ENCODE results near the gene LSM6.

LSM6 gene

DNA sequence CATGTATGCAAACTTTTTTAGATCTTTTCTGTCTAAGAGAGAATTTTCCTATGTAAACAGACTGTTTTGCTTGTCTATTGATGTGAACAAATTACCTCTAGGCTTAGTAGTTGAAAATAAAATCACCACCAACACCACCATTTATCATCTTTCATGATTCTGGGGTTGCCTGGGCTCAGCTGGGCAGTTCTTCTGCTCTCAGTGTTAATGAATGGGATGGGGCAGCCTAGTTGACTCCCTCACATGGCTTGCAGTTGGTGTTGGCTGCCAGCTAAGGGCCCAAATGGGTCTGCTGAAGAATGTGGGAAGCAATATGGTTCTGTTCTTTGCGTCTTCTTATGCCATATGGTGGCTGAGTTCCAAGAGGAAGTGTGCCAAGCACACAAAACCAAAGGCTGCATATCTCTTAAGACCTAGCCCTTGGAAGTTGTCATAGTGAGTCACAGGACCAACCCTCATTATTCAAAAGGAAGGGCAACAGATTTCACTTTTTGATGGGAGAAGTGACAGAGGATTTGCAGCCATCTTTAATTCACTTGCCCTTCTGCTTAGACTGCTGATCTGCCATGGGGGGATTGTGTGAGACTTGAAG, 56.7 kb downstream of the LSM6 start:
- no peaks in the 10 kb centered on the region for H3K9me3 ChIP-seq
- H3K4me1 ChIP-seq (ENCODE audit: control insufficient read depth in 1 of 2, insufficient read depth in 1 of 2, low read depth in 1 of 2, low read length in 1 of 2), result peaks cover 9 to 19% of the 10 kb centered on the region in 2 experiments
- no peak for TF ChIP-seq CTCF (IDR thresholded peaks at IDR 0.05)
- peaks cover 20% of the 10 kb centered on the region for H3K27me3 ChIP-seq
- H3K36me3 ChIP-seq, result no peaks in the 10 kb centered on the region
- H3K27ac ChIP-seq, result no peak overlapping the region
- no peak overlapping the region for H3K4me3 ChIP-seq (ENCODE audit: low read depth in 1 of 2, low read length in 1 of 2)

GRCh38 chr4:146235654-146236177, 60.2 kb downstream of the LSM6 start:
- Histone ChIP-seq H3K4me1 (ENCODE audit: control insufficient read depth in 1 of 2, insufficient read depth in 1 of 2, low read depth in 1 of 2, low read length in 1 of 2) (peaks cover 9 to 19% of the 10 kb centered on the region in 2 experiments), H3K4me3 (ENCODE audit: low read depth in 1 of 2, low read length in 1 of 2) (no peak overlapping the region), H3K36me3 (no peaks in the 10 kb centered on the region), H3K27me3 (peaks cover 5% of the 10 kb centered on the region), H3K27ac (no peak overlapping the region), H3K9me3 (no peaks in the 10 kb centered on the region)
- no peak for TF ChIP-seq CTCF (IDR thresholded peaks at IDR 0.05)

DNA sequence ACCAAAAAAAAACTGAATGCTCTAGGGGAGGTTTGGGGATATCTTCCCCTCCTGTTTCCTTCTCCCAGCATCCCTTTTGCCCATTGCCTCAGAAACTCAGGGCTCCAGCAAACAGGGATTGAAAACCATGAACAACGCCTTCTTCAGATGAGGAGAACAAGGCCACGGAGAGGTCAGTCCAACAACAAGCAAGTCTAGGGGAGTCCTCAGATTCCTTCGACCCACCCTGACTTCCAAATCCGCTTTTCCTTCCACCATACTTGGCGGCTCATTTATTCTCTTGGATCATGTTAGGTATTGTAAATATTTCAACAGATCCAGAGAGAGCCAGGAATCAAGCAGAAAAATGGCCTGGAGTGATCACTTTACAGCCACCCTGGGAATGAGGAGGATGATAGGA, 60.7 kb downstream of the LSM6 start:
- H3K9me3 ChIP-seq, result no peaks in the 10 kb centered on the region
- H3K27me3 ChIP-seq, result peaks cover under 1% of the 10 kb centered on the region
- no peak for TF ChIP-seq CTCF (IDR thresholded peaks at IDR 0.05)
- H3K4me3 ChIP-seq (ENCODE audit: low read depth in 1 of 2, low read length in 1 of 2), result no peak overlapping the region
- H3K4me1 ChIP-seq (ENCODE audit: control insufficient read depth in 1 of 2, insufficient read depth in 1 of 2, low read depth in 1 of 2, low read length in 1 of 2), result peaks cover 9 to 19% of the 10 kb centered on the region in 2 experiments
- H3K36me3 ChIP-seq, result no peaks in the 10 kb centered on the region
- no peak overlapping the region for H3K27ac ChIP-seq

GRCh38 chr4:146237092-146237491, 61.6 kb downstream of the LSM6 start:
- H3K27me3 ChIP-seq, result no peaks in the 10 kb centered on the region
- H3K4me1 ChIP-seq (ENCODE audit: control insufficient read depth in 1 of 2, insufficient read depth in 1 of 2, low read depth in 1 of 2, low read length in 1 of 2), result peaks cover 9 to 18% of the 10 kb centered on the region in 2 experiments
- TF ChIP-seq CTCF (IDR thresholded peaks at IDR 0.05), result no peak
- no peaks in the 10 kb centered on the region for H3K36me3 ChIP-seq
- no peaks in the 10 kb centered on the region for H3K9me3 ChIP-seq
- no peak overlapping the region for H3K4me3 ChIP-seq (ENCODE audit: low read depth in 1 of 2, low read length in 1 of 2)
- H3K27ac ChIP-seq, result no peak overlapping the region

DNA sequence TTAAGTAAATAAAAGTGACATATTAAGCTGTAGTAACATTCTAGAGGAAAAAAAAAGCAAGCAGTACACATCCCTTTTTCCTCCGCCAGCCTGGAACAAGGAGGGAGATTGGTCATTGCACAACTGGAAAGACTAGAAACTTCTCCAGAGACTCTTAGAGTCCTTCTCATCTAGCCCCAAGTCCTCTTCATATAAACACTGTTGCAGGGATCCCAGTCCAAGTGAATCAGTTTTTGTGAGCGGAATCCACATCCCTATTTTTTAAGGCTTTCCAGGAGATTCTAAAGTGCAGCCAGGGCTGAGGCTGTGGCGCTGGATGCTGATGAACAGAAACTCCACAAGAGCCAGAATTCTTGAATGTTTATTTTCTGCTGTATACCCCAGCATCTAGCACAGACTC, 62.6 kb downstream of the LSM6 start:
- TF ChIP-seq CTCF (IDR thresholded peaks at IDR 0.05), result no peak
- no peak overlapping the region for H3K27ac ChIP-seq

More for the DNA sequence above, 62.6 kb downstream of the LSM6 start:
- Histone ChIP-seq H3K27me3 (no peaks in the 10 kb centered on the region), H3K9me3 (no peaks in the 10 kb centered on the region), H3K4me3 (ENCODE audit: low read depth in 1 of 2, low read length in 1 of 2) (no peak overlapping the region), H3K4me1 (ENCODE audit: control insufficient read depth in 1 of 2, insufficient read depth in 1 of 2, low read depth in 1 of 2, low read length in 1 of 2) (peaks cover 9 to 12% of the 10 kb centered on the region in 2 experiments), H3K36me3 (no peaks in the 10 kb centered on the region)

Data from neutrophil (primary cell).